H9 (cell line): ENCODE results near the gene CHN2. TPM values are rescaled to one million over a fixed set of nuclear protein-coding genes. Genes with fewer than 3 reads are reported as not detected.

ENCODE experiments used
- DNase-seq: peaks from one replicate; pipeline ENCODE4 v3.0.0-alpha.2; 2017
- H2AFZ ChIP-seq: one replicate; pipeline ENCODE4 v1.6.1; 2013; ENCODE audit warnings: mild to moderate bottlenecking, low read length, control low read depth, moderate library complexity
- H2AK5ac ChIP-seq: 2 replicates; pipeline ENCODE4 v1.6.1; 2013; ENCODE audit warnings: low read length, control low read depth, mixed read lengths; ENCODE audit not compliant: insufficient read length
- H2BK120ac ChIP-seq: one replicate; pipeline ENCODE4 v1.6.1; 2013; ENCODE audit warnings: low read depth, mild to moderate bottlenecking, low read length, control low read depth, inconsistent platforms; ENCODE audit not compliant: poor library complexity, severe bottlenecking
- H2BK12ac ChIP-seq: 2 replicates; pipeline ENCODE4 v1.6.1; 2013; ENCODE audit warnings: low read length, control low read depth, mixed read lengths, low read depth; ENCODE audit not compliant: insufficient read length
- H2BK15ac ChIP-seq: 2 replicates; pipeline ENCODE4 v1.6.1; 2013; ENCODE audit warnings: low read depth, low read length, control low read depth
- H2BK20ac ChIP-seq: one replicate; pipeline ENCODE4 v1.6.1; 2013; ENCODE audit warnings: low read depth, mild to moderate bottlenecking, low read length, control low read depth, inconsistent platforms; ENCODE audit not compliant: poor library complexity, severe bottlenecking
- H2BK5ac ChIP-seq: 2 replicates; pipeline ENCODE4 v1.6.1; 2013; ENCODE audit warnings: low read length, control low read depth, mixed read lengths; ENCODE audit not compliant: insufficient read length
- H3K14ac ChIP-seq: 2 replicates; pipeline ENCODE4 v1.6.1; 2013; ENCODE audit warnings: low read length, control low read depth; ENCODE audit not compliant: insufficient read depth
- H3K18ac ChIP-seq: 2 replicates; pipeline ENCODE4 v1.6.1; 2013; ENCODE audit warnings: low read depth, mild to moderate bottlenecking, mixed read lengths, low read length, control low read depth; ENCODE audit not compliant: insufficient read length
- H3K23ac ChIP-seq: 2 replicates; pipeline ENCODE4 v1.6.1; 2013; ENCODE audit warnings: low read length, control low read depth, mixed read lengths, low read depth; ENCODE audit not compliant: insufficient read length
- H3K23me2 ChIP-seq: 2 replicates; pipeline ENCODE4 v1.6.1; 2013; ENCODE audit warnings: low read depth, mild to moderate bottlenecking, mixed read lengths, low read length, control low read depth; ENCODE audit not compliant: insufficient read length, poor library complexity, severe bottlenecking
- H3K27ac ChIP-seq: 2 replicates; pipeline ENCODE4 v1.5.1; 2013; ENCODE audit warnings: low read length, control low read depth, mixed read lengths, low read depth; ENCODE audit not compliant: insufficient read length
- H3K27me3 ChIP-seq: 2 replicates; pipeline ENCODE4 v1.6.1; 2013; ENCODE audit warnings: low read length, control low read depth, inconsistent platforms; ENCODE audit not compliant: insufficient read depth
- H3K4ac ChIP-seq: 2 replicates; pipeline ENCODE4 v1.6.1; 2013; ENCODE audit warnings: low read depth, mild to moderate bottlenecking, control low read depth, inconsistent platforms, low read length, moderate library complexity
- H3K4me1 ChIP-seq: 2 replicates; pipeline ENCODE4 v1.6.1; 2013; ENCODE audit warnings: low read length, control low read depth, inconsistent platforms; ENCODE audit not compliant: insufficient read depth
- H3K4me2 ChIP-seq: 2 replicates; pipeline ENCODE4 v1.6.1; 2013; ENCODE audit warnings: low read length, control low read depth, mixed read lengths; ENCODE audit not compliant: insufficient read length, insufficient read depth
- H3K56ac ChIP-seq: 2 replicates; pipeline ENCODE4 v1.6.1; 2013; ENCODE audit warnings: low read depth, mild to moderate bottlenecking, mixed read lengths, low read length, control low read depth; ENCODE audit not compliant: insufficient read length
- H3K79me1 ChIP-seq: 2 replicates; pipeline ENCODE4 v1.6.1; 2013; ENCODE audit warnings: low read depth, mild to moderate bottlenecking, moderate library complexity, low read length, control low read depth, inconsistent platforms; ENCODE audit not compliant: insufficient read depth, poor library complexity, severe bottlenecking
- H3K79me2 ChIP-seq: 2 replicates; pipeline ENCODE4 v1.6.1; 2013; ENCODE audit warnings: low read length, control low read depth, inconsistent platforms; ENCODE audit not compliant: insufficient read depth
- H3K9ac ChIP-seq: 2 replicates; pipeline ENCODE4 v1.6.1; 2013; ENCODE audit warnings: low read length, control low read depth, mixed read lengths; ENCODE audit not compliant: insufficient read length; ENCODE audit errors: extremely low read depth
- H3K9me3 ChIP-seq: one replicate; pipeline ENCODE4 v1.6.1; 2013; ENCODE audit warnings: low read depth, low read length, inconsistent platforms; ENCODE audit not compliant: control insufficient read depth
- H3T11ph ChIP-seq: one replicate; pipeline ENCODE4 v1.6.1; 2013; ENCODE audit warnings: mild to moderate bottlenecking, low read length, control low read depth, inconsistent platforms
- H4K20me1 ChIP-seq: one replicate; pipeline ENCODE4 v1.6.1; 2013; ENCODE audit not compliant: control insufficient read depth, insufficient read length, insufficient read depth
- H4K5ac ChIP-seq: 2 replicates; pipeline ENCODE4 v1.6.1; 2013; ENCODE audit warnings: low read depth, mild to moderate bottlenecking, mixed read lengths, low read length, control low read depth; ENCODE audit not compliant: insufficient read length
- H4K8ac ChIP-seq: replicated peaks from 2 replicates; pipeline ENCODE4 v1.6.1; 2013; ENCODE audit warnings: low read length, control low read depth, mixed read lengths, low read depth; ENCODE audit not compliant: insufficient read length
- H4K91ac ChIP-seq: 2 replicates; pipeline ENCODE4 v1.6.1; 2013; ENCODE audit warnings: low read depth, mild to moderate bottlenecking, moderate library complexity, mixed read lengths, low read length, control low read depth; ENCODE audit not compliant: insufficient read length
- H3K27ac Mint-ChIP-seq, 3 experiments: 2 replicates in 2 of 3; 3 replicates in 1 of 3; pipeline ENCODE4 v1.8.0; 2020 to 2021; ENCODE audit warnings: mixed read lengths in 3 of 3, mild to moderate bottlenecking in 1 of 3, moderate library complexity in 1 of 3
- H3K27me3 Mint-ChIP-seq: 2 replicates; pipeline ENCODE4 v1.8.0; 2021; ENCODE audit warnings: low read depth, mild to moderate bottlenecking, moderate library complexity, mixed read lengths
- H3K36me3 Mint-ChIP-seq, 3 experiments: 2 replicates in 2 of 3; 3 replicates in 1 of 3; pipeline ENCODE4 v1.8.0; 2020 to 2021; ENCODE audit warnings: low read depth in 3 of 3, mixed read lengths in 3 of 3; ENCODE audit not compliant: insufficient read depth in 1 of 3
- H3K4me1 Mint-ChIP-seq, 2 experiments: 2 replicates each; pipeline ENCODE4 v1.8.0; 2020; ENCODE audit warnings: mixed read lengths in 2 of 2
- H3K4me3 Mint-ChIP-seq, 2 experiments: 2 replicates in 1 of 2; 3 replicates in 1 of 2; pipeline ENCODE4 v1.8.0; 2020 to 2021; ENCODE audit warnings: mild to moderate bottlenecking in 2 of 2, mixed read lengths in 2 of 2, moderate library complexity in 1 of 2
- H3K9me3 Mint-ChIP-seq, 2 experiments: 2 replicates in 1 of 2; 3 replicates in 1 of 2; pipeline ENCODE4 v1.8.0; 2020; ENCODE audit warnings: mild to moderate bottlenecking in 2 of 2, mixed read lengths in 2 of 2, moderate library complexity in 1 of 2
- WGBS: extraction: QIAGEN DNeasy Blood & Tissue Kit; methylation state at CpG from one replicate; pipeline ENCODE4 v1.1.7; 2013; ENCODE audit warnings: missing lambda C conversion rate, low lambda C conversion rate, mixed read lengths; ENCODE audit not compliant: insufficient read length; ENCODE audit errors: extremely low coverage; 5-methylcytosine and 5-hydroxymethylcytosine counted together
- total RNA-seq: library from RNA; stranded (reverse); gene quantifications from 2 replicates; pipeline ENCODE4 v1.2.1, GENCODE V29; 2021
- TF ChIP-seq, protein P1 (sequence below): fragments of 200-600 bp; sonication (generic); conservative IDR thresholded peaks from 3 replicates; pipeline ENCODE4 v1.8.0; 2021; ENCODE audit warnings: antibody characterized with exemption, mild to moderate bottlenecking

The CHN2 gene
- total RNA-seq, 1 experiment from 2014 or later: 3.3 TPM

GRCh38 chr7:29461996-29462395, 267.4 kb downstream of the CHN2 start:
- Mint-ChIP-seq H3K4me1 (peaks cover 10 to 16% of the 10 kb centered on the region in 2 experiments), H3K9me3 (no peaks in the 10 kb centered on the region), H3K4me3 (no peak overlapping the region), H3K36me3 (no peaks in the 10 kb centered on the region), H3K27me3 (no peaks in the 10 kb centered on the region; the same call in 1 of the 2 replicates), H3K27ac (no peak overlapping the region)
- Histone ChIP-seq H3K9ac (no peak overlapping the region), H3K4ac (no peak overlapping the region), H3T11ph (no peak overlapping the region), H4K5ac (no peak overlapping the region), H2BK5ac (no peak overlapping the region), H4K91ac (no peak overlapping the region), H3K9me3 (no peaks in the 10 kb centered on the region), H3K23me2 (peaks cover 5% of the 10 kb centered on the region), H3K27me3 (no peaks in the 10 kb centered on the region), H3K27ac (no peak overlapping the region), H3K79me1 (no peaks in the 10 kb centered on the region), H2BK120ac (no peak overlapping the region), H3K14ac (no peak overlapping the region), H2BK15ac (no peak overlapping the region), H2AK5ac (no peak overlapping the region), H3K18ac (no peak overlapping the region), H2AFZ (no peak overlapping the region), H3K56ac (no peak overlapping the region), H3K23ac (no peak overlapping the region), H2BK20ac (no peak overlapping the region), H3K4me1 (peaks cover 2% of the 10 kb centered on the region; the same call in 1 of the 2 replicates), H2BK12ac (no peak overlapping the region), H4K20me1 (no peaks in the 10 kb centered on the region), H3K4me2 (no peak overlapping the region), H4K8ac (no peak overlapping the region), H3K79me2 (no peaks in the 10 kb centered on the region)
- no peak for DNase-seq
- WGBS: no CpG with 5 or more reads among the region's 4 CpGs
- TF ChIP-seq, protein P1, sequence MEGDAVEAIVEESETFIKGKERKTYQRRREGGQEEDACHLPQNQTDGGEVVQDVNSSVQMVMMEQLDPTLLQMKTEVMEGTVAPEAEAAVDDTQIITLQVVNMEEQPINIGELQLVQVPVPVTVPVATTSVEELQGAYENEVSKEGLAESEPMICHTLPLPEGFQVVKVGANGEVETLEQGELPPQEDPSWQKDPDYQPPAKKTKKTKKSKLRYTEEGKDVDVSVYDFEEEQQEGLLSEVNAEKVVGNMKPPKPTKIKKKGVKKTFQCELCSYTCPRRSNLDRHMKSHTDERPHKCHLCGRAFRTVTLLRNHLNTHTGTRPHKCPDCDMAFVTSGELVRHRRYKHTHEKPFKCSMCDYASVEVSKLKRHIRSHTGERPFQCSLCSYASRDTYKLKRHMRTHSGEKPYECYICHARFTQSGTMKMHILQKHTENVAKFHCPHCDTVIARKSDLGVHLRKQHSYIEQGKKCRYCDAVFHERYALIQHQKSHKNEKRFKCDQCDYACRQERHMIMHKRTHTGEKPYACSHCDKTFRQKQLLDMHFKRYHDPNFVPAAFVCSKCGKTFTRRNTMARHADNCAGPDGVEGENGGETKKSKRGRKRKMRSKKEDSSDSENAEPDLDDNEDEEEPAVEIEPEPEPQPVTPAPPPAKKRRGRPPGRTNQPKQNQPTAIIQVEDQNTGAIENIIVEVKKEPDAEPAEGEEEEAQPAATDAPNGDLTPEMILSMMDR: no peak
